Left ventricle myocardium superior (tissue), 1 donor: Measurements from ENCODE around the gene CD69. TPM values are rescaled to one million over a fixed set of nuclear protein-coding genes. Genes with fewer than 3 reads are reported as not detected.
"Not testable (repeated sequence)": the region's sequence is repeated elsewhere in the genome, so short reads cannot be mapped to it uniquely, and the experiment has no call there.

ENCODE experiments used
- ATAC-seq: fragments of 200-7000 bp; cut with Tn5 transposase; one replicate; pipeline ENCODE4 v1.9.1; 2020; ENCODE audit warnings: mild to moderate bottlenecking, moderate library complexity
- DNase-seq: peaks from one replicate; pipeline ENCODE4 v3.0.0-alpha.2; 2020
- intact Hi-C: fragments of 100-400 bp; cut with micrococcal nuclease; formaldehyde crosslinking; loops from one replicate; pipeline ENCODE4 v1.11.0; 2022
- total RNA-seq: library from RNA; stranded (reverse); fragmentation: NEBNext Ultra II Directional; extraction: Animal tissue kit (Norgen Biotek cat#: 25700); gene quantifications from one replicate; pipeline ENCODE4 v1.2.1, GENCODE V29; 2021
- donor health status: DM: no; HTN: yes; CAD: no; lungs with severe emphysema.

CD69 gene
- total RNA-seq, 1 donor from 2014 or later = 1.1 TPM

GRCh38 chr12:9752145-9752933 is 8.4 kb downstream of the CD69 start:
- ATAC-seq (no peak), DNase-seq (no peak)
- intact Hi-C loops = no loop called here

GRCh38 chr12:9751204-9752144 is 9.2 kb downstream of the CD69 start:
- ATAC-seq (peak; percentile 71), DNase-seq (no peak)
- intact Hi-C loops = loop anchor here (2.0 kb wide), 1 partner anchor 175 kb away; no protein-coding TSS in a partner anchor

DNA sequence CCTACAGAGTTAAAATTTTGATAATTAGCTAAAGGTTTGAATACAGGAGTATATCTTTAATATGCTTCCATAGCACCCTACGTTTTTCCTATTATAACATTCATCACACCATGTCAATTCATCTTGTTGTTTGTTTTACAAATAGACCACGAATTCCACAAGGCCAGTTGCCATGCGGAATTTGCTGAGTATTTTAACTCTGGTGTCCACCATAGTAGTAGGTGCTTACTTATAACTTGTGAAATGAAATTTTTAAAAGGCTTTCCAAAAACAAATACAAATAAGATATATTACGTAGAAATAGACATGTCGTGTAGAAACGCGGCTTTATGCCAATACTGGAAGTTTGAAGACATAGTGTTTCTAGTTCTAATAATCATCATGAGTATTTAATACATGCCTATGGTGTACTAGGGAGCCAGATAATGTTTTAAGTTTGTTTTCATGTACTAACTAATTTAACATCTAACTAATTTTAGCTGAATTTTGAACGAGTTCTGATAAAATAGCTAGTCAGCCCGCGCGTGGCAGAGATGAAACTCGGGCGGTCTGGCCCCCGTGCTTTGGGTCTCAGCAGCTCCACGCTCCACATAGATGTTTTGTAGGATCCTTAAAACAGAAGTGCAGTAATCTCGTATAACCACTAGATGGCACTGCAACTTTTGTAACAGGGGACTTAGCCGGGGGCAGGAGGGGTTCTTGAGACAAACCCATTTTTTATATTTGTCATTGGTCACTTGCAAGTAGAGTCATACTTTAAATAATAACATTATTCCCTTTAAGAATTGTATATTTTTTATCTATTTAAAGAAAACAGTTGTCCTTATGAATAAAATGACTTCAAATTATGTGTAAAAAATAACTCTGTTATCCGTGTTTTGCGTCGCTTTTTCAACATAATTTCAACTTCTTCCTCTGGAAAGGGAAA is 10.2 kb downstream of the CD69 start:
- intact Hi-C loops = loop anchor here (2.0 kb wide), 1 partner anchor 176 kb away; no protein-coding TSS in a partner anchor
- ATAC-seq (peak; percentile 88), DNase-seq (peak; percentile 30)

- no peak for ATAC-seq
- intact Hi-C loops = loop anchor here (2.0 kb wide), 1 partner anchor 177 kb away; no protein-coding TSS in a partner anchor
- no peak for DNase-seq
Observed at GRCh38 chr12:9749640-9750039, 11.1 kb downstream of the CD69 start.

DNA sequence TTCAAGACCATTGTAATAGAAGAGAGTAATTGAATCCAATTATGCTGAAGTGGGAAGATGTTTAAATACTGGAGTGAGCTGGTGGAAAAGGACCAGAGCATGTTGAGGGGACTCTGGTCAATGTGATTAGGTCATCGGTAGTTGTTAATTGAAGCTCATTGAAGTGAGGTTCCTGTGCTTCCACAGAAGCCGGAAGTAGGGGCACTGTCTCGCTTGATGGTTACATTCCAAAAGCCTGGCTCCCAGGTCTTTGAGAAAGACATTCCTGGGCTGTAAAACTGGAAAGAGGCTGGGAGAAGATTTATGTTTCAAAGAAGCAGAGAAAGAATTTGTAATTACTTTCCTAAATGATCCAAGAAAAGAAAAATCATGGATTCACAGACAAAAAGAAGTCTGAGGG is 15.5 kb downstream of the CD69 start:
- no peak for ATAC-seq
- DNase-seq = no peak
- intact Hi-C loops = no loop called here

DNA sequence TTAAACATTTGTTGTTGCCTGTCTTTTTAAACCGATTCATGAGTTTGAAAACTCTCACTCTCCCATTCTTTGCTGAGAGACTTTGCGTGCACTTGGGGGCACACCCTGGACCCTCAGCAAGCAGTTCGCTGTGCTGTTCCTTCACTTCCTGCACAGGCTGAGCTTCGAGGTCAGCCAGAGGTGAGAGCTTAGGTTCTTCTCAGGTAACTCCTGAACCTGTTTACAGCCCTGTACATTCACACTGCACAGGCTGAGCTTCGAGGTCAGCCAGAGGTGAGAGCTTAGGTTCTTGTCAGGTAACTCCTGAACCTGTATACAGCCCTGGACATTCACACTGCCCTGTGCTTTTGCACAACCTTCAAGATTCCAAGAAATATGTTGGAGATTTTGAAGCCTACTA is 18.0 kb downstream of the CD69 start:
- DNase-seq = no peak
- no peak for ATAC-seq
- intact Hi-C loops = no loop called here

DNA sequence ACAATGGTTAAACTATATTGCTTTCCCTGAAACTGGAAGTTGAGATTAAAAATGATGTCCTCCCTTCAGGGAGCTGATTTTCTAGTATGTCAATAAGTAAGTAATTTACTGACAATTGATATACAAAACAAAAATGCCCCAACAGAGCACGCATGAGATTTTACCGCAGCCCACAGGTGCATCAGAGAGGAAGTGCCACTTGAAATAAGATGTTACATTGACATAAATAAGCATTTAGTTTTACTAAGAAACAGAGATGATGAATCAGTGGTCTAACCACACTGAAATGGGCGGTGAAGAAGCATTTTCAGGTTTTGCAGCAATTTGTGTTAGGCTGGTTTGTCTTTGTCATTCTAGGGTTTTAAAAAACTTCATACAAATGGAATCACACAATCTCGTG is 19.0 kb downstream of the CD69 start:
- intact Hi-C loops = no loop called here
- ATAC-seq = no peak

GRCh38 chr12:9740106-9740750 is 20.5 kb downstream of the CD69 start:
- intact Hi-C loops = no loop called here
- ATAC-seq (no peak), DNase-seq (no peak)

More for the DNA sequence above, 19.0 kb downstream of the CD69 start:
- no peak for DNase-seq

- intact Hi-C loops, ATAC-seq: not testable (repeated sequence)
- DNase-seq = peak; percentile 39
Observed at GRCh38 chr12:9739404-9740105, 21.1 kb downstream of the CD69 start.

DNA sequence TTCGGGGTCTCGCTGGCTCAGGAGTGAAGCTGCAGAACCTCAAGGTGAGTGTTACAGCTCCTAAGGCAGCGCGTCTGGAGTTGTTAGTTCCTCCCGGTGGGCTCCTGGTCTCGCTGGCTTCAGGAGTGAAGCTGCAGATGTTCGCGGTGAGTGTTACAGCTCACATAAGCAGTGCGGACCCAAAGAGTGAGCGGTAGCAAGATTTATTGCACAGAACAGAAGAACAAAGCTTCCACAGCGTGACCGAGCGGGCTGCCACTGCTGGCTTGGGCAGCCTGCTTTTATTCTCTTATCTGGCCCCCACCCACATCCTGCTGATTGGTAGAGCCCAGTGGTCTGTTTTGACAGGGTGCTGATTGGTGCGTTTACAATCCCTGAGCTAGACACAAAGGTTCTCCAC is 21.8 kb downstream of the CD69 start:
- DNase-seq, ATAC-seq, intact Hi-C loops: not testable (repeated sequence)

GRCh38 chr12:9736936-9737705 is 23.6 kb downstream of the CD69 start:
- intact Hi-C loops = no loop called here
- ATAC-seq (peak; percentile 32), DNase-seq (no peak)

DNA sequence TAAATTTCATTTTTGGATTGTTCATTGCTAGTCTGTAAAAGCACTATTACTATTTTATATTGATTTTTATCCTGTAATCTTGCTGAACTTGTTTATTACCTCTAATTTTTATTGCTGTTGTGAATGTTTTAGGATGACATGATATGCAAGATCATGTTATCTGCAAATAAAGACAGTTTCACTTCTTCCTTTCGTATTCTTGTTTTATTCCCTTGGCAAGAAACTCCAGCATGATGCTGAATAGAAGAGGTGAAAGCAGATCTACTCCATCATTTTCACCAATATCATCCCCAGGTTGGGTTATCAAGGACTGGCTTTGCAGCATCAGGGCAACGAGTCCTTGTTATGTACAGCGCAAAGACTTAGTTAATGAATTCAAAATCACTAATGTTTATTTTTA is 25.1 kb downstream of the CD69 start:
- DNase-seq (no peak), ATAC-seq (no peak)
- intact Hi-C loops = no loop called here

GRCh38 chr12:9732921-9733461 is 27.7 kb downstream of the CD69 start, which contains the start of gene CLECL1:
TSS of gene CLECL1 (minus strand) at chr12:9733097.
- DNase-seq = no peak
- ATAC-seq = no peak
- intact Hi-C loops = no loop called here

- ATAC-seq (no peak), DNase-seq (no peak)
- intact Hi-C loops = no loop called here
Observed at GRCh38 chr12:9731797-9732196, 28.9 kb downstream of the CD69 start.

DNA sequence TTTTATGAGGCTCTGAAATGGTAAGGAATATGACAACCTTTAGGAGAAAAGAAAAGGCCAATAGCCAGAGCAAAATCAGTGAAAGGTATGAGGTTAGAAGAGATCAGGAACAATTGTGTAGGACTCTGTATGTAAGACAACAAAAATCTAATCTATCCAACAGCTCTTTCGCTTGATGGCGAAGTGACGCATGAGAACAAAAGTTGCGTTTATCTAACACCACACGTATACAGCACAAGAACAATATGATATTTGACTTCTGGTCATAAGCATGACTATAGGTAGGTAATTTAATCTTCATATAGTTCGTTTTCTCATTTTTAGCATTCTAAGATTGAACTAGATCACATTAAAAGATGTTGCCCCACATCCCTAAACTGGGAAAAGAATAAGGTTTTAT is 29.3 kb downstream of the CD69 start:
- ATAC-seq = no peak
- intact Hi-C loops = no loop called here
- DNase-seq = no peak

- DNase-seq (no peak), ATAC-seq (no peak)
- intact Hi-C loops = no loop called here
Observed at GRCh38 chr12:9730591-9730990, 30.1 kb downstream of the CD69 start.

GRCh38 chr12:9730011-9730410 is 30.7 kb downstream of the CD69 start:
- intact Hi-C loops = no loop called here
- ATAC-seq (no peak), DNase-seq (no peak)
